GM19463 (cell line): ENCODE results near the gene NUAK2.

Experiments used
- ATAC-seq: cut with Tn5 transposase; IDR thresholded peaks from one replicate; pipeline ENCODE4 v1.9.1; 2021; ENCODE audit warnings: mild to moderate bottlenecking, moderate library complexity; ENCODE audit not compliant: unreplicated experiment

The NUAK2 gene

GRCh38 chr1:205275916-205276688 lies 45.4 kb downstream of the NUAK2 start:
- no peak for ATAC-seq

DNA sequence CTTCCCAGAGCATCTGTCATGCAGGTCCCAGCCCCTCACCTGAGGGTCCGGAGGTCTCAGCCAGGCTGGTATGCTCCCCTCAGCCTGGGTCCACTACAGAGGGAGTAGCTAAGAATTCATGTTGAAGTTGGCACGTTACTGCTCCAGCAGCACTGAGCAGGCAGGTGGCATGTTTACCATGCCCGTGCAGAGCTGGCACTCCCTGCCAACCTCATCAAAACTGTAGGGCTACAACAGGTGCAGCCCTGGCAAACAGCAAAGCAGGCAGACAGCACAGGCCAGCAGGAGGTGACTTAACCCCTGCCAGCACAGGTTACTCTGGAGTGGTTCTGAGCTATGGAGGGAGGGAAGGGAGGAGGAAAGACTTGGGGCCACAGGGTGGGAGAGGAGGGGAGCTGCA lies 46.4 kb downstream of the NUAK2 start:
- no peak for ATAC-seq

DNA sequence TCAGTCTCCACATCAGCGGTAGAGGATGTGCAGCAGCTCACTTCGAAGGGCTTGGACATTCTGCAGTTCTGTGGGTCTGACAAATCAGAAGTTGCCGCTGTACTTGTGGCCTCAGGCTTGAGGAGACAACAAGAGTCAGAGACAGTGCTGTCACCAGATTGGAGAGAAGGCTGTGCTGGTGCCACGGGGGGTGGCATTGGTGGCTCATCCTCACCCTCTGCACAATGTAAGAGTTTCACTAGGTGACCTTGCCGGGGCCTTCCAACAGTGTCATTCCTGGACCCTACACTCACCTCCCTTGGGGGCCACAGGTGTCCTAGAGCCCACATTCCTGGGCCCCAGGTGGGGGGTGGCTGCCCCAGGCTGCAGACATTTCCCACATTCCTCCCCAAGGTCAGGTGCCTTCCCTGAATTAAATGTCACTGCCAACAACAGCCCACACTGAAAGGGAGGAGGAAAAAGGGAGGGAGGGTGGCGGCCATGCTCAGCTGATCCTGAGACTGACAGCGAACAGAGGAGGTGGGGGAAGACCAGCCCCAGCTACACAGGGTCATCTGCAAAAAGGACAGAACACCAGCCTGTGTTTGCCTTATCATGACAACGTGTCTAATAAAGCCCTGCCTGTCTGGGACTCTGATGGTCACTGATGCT lies 47.4 kb downstream of the NUAK2 start:
- ATAC-seq: no peak

GRCh38 chr1:205273551-205273982 lies 48.0 kb downstream of the NUAK2 start:
- ATAC-seq: peak; percentile 61

- ATAC-seq: no peak
Observed at GRCh38 chr1:205272536-205272935, 49.0 kb downstream of the NUAK2 start.

DNA sequence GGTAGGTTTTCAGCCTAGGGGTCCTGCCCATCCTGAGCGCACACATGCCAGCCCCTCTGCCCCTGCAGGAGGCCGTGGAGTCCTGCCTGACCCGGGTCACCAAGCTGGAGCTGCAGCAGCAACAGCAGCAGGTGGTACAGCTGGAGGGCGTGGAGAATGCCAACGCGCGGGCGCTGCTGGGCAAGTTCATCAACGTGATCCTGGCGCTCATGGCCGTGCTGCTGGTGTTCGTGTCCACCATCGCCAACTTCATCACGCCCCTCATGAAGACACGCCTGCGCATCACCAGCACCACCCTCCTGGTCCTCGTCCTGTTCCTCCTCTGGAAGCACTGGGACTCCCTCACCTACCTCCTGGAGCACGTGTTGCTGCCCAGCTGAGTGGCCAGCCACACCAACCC lies 49.8 kb downstream of the NUAK2 start:
- ATAC-seq: no peak

GRCh38 chr1:205271277-205271676 lies 50.3 kb downstream of the NUAK2 start:
- ATAC-seq: no peak

DNA sequence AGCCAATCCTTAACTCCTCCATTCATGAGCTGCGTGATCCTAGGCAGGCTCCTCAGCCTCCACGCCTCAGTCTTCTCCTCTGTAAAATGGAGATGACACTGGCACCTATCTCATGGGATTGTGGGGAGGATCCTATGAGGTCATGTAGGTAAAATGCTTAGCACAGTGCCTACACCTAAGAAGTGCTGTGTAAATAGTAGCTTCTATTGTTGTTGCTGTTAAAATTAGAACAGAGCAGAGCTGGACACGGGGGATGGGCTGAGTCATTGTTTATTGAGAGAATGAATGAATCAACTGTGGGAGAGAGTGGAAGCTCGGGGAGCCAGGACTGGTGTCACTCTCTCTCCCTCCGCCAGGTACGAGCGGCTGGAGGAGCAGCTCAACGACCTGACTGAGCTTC lies 50.8 kb downstream of the NUAK2 start:
- ATAC-seq: no peak

GRCh38 chr1:205270271-205270670 lies 51.3 kb downstream of the NUAK2 start:
- ATAC-seq: no peak

DNA sequence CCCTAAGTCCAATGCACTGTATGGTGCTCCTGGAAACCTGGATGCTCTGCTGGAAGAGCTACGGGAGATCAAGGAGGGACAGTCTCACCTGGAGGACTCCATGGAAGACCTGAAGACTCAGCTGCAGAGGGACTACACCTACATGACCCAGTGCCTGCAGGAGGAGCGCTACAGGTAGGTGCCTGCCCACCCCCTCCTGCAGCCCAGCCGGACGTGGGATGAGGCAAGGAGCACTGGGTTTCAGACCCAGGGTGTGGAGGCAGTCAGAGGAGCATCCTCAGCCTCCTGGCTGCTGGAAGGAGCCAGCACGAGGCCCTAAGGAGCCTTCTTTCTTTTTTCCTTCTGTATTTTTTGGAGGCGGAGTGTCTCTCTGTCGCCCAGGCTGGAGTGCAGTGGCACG lies 51.8 kb downstream of the NUAK2 start:
- no peak for ATAC-seq

GRCh38 chr1:205268846-205269680 lies 52.5 kb downstream of the NUAK2 start:
- no peak for ATAC-seq

GRCh38 chr1:205267306-205267902 lies 54.1 kb downstream of the NUAK2 start:
- no peak for ATAC-seq

DNA sequence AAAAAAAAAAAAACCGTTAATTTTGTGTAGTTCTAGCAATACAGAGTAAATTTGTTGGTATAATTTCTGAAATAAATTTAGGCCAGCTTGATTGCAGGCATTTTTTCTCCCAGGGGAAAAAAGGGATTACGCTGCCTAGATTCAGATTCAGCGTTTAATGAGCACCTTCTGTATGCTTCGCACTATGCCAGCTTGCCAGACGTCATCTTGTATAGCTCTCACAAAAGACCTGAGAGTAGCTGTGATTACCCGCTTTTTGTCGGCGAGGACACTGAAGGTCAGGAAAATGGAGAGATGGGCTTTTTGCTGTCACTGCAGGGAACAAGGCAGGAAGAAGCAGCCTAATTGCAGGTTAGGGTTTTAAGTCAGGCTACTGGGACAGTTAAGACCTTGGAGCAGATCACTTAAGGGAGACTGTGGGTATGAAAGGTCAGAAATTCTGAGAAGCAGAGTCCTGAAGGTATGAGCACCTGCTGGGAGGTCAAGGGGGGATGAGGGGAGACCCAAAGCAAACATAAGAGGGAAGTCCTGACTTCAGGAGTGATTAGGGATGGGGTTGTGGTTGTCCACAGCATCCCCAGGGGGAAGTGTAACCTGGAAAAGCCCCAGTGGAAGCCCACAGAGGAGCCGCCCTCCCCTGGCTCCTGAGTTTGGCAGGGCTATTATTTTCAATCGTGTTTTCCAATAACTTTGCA lies 54.8 kb downstream of the NUAK2 start:
- ATAC-seq: no peak

DNA sequence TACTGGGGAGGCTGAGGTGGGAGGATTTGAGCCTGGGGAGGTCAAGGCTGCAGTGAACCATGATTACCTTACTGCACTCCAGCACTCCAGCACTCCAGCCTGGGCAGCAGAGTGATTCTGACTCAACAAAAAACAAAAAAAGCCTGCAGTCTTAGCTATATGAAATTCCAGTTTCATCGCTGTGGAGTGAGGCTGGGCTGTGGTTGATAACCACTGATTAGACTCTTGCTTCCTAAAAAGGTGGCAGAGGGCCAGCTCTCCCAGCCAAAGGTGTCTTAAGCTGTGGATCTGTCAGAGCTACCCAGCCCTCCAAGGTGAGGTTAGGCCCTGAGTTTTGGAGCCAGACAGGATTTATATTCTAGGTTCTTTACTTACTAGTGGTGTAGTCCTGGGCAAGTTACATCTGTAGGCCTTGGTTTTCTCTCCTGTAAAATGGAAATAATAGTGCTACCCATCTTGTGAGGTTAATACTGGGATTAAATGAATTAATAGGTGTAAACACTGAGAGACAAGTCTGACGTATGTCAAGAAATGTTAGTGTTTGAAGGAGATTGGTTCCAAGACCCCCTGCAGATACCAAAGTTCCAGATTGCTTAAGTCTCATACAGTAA lies 57.9 kb downstream of the NUAK2 start:
- no peak for ATAC-seq

GRCh38 chr1:205262731-205263171 lies 58.8 kb downstream of the NUAK2 start:
- no peak for ATAC-seq

DNA sequence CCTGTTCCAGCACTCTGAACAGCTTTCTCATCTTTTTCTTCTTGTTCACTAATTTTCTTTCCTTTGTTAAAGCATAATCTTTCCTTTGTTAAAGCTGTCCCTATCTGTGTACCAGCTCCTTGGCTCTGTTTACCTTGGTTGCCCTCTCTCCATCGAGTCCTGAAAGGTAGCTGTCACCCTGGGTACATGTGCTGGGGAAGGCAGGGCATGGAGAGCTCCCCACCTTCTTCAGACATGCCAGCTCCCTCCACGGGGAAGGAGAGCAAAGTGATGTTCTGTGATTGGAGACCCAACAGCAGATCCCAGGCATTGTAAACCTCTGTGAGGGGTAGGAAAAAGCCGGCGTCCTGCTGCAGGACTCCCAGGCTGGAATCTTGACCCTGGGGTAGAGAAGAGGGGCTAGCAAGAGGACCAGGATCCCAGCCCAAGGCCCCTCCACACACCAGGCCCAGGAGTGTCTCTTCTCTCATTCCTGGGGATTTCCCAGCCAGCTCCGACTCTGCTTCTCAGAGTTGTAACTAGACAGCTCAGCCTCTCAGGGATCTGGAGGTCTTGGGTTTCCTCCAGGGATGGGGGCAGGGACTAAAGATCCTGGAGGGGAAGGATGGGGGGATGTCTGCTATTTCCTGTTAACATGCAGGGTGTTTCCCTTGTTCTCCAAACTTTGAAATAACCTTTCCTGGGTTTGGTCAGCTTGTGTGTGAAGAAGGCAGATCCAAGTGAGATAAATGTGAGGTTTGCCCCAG lies 59.4 kb downstream of the NUAK2 start:
- no peak for ATAC-seq

DNA sequence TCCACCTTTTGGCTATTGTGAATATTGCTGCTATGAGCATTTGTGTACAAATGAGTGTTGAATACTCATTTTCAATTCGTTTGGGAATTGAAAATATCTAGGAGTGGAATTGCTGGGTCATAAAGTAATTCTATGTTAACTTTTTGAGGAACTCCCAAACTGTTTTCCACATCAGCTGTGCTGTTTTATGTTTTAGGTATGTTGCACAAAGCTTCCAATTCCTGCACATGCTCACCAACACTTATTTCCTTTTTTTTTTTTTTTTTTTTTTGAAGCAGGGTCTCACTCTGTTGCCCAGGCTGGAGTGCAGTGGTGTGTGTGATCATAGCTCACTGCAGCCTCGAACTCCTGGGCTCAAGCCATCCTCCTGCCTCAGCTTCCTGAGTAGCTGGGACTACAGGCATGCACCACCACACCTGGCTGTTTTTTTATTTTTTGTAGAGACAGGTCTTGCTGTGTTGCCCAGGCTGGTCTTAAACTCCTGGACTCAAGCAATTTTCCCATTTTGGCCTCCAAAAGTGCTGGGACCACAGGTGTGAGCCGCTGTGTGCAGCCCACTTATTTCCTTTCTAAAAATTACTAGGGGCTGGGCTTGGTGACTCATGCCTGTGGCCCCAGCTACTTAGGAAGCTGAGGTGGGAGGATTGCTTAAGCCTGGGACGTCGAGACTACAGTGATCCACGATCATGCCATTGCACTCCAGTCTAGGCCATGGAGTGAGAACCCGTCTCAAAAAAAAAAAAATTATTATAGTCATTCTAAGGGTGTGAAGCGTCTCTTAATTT lies 60.4 kb downstream of the NUAK2 start:
- no peak for ATAC-seq

DNA sequence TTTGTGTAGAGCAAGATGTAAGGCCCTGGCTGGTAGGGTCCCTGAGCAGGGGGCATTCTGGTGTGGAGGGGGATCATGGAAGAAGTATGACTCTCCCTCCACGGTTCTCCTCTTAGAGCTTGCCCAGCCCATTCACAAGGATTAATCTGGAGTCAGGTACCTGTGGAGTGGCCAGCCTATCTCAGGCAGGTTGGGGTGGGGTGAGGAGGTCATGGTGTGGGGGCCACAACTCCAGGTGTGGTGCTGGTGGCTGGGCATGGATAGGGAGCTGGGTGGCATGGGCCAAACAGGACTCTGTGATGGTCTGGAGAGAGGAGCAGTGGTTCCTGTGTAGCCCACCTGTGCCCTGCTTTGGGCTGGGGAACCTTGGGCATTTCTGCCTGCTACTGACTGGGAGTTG lies 61.5 kb downstream of the NUAK2 start:
- ATAC-seq: no peak
